Measurements from ENCODE around the gene ZNF280C. TPM values are rescaled to one million over a fixed set of nuclear protein-coding genes. Genes with fewer than 3 reads are reported as not detected.

Gene ZNF280C
- total and polyA plus RNA-seq, 2 donors from 2014 or later = 0.60 to 5.0 TPM

DNA sequence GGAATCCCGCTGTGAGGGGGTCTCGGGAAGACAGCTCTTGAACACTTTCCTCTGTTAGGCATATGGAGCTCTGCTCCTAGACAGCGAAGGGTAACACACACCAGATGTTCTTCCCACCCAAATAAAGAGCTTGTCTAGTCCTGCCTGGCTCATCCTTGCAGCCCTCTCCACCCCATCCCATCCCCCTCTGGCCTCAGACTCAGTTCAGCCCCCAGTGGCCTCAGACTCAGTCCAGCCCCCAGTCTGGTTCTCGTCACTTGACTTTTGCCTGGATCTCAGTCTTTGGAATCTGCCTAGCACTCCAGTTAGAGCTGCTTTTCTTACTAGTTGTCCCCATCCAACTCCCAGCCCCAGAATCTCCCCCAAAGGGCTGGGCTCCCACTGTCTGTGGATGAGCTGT is 82.0 kb downstream of the ZNF280C start:
- Histone ChIP-seq H3K27ac (ENCODE audit: low read depth in 2 of 2, low read length in 2 of 2) (no peak overlapping the region), H3K4me3 (ENCODE audit: low read length in 3 of 3) (no peak overlapping the region), H3K36me3 (ENCODE audit: control insufficient read depth in 2 of 3, insufficient read depth in 3 of 3, low read length in 3 of 3) (no peaks in the 10 kb centered on the region), H3K4me1 (ENCODE audit: control insufficient read depth in 2 of 3, insufficient read depth in 2 of 3, low read depth in 1 of 3, low read length in 3 of 3) (no peaks in the 10 kb centered on the region), H3K27me3 (ENCODE audit: control insufficient read depth, insufficient read depth, low read length) (no peaks in the 10 kb centered on the region), H3K9me3 (ENCODE audit: control insufficient read depth in 2 of 3, insufficient read depth in 1 of 3, low read length in 3 of 3) (no peaks in the 10 kb centered on the region), H3K9ac (ENCODE audit: low read length in 3 of 3) (no peak overlapping the region)
- FAIRE-seq = no peak
- TF ChIP-seq, protein P1, sequence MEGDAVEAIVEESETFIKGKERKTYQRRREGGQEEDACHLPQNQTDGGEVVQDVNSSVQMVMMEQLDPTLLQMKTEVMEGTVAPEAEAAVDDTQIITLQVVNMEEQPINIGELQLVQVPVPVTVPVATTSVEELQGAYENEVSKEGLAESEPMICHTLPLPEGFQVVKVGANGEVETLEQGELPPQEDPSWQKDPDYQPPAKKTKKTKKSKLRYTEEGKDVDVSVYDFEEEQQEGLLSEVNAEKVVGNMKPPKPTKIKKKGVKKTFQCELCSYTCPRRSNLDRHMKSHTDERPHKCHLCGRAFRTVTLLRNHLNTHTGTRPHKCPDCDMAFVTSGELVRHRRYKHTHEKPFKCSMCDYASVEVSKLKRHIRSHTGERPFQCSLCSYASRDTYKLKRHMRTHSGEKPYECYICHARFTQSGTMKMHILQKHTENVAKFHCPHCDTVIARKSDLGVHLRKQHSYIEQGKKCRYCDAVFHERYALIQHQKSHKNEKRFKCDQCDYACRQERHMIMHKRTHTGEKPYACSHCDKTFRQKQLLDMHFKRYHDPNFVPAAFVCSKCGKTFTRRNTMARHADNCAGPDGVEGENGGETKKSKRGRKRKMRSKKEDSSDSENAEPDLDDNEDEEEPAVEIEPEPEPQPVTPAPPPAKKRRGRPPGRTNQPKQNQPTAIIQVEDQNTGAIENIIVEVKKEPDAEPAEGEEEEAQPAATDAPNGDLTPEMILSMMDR (IDR thresholded peaks at IDR 0.05; ENCODE audit: borderline replicate concordance, extremely low read depth, insufficient read depth) = no peak
- DNase-seq = peak in 1 of 5 donors; percentile 36
- intact Hi-C loops (cut with DNase I) = no loop called here

DNA sequence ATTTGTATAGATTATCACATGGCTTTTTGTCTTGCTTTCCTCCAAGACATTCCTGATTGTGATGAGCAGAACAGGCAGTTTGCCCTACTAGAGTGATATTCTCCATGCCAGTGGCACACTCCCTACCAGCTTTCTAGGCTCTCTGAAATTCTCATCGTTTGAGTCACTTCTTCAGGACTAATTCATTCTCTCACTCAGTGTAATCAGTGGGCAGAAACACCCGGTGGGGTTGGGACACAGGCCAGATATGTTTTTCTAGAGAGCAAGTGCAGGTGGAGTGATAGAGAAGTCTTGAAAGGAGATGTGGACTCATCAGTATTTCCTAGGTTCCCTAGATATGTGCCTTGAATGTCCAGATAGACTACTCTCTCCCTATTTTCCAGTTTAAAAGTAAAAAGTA is 83.8 kb downstream of the ZNF280C start:
- Histone ChIP-seq H3K9ac (ENCODE audit: low read length in 3 of 3) (no peak overlapping the region), H3K36me3 (ENCODE audit: control insufficient read depth in 2 of 3, insufficient read depth in 3 of 3, low read length in 3 of 3) (no peaks in the 10 kb centered on the region), H3K4me3 (ENCODE audit: low read length in 3 of 3) (no peak overlapping the region), H3K4me1 (ENCODE audit: control insufficient read depth in 2 of 3, insufficient read depth in 2 of 3, low read depth in 1 of 3, low read length in 3 of 3) (no peaks in the 10 kb centered on the region), H3K27ac (ENCODE audit: low read depth in 2 of 2, low read length in 2 of 2) (no peak overlapping the region), H3K9me3 (ENCODE audit: control insufficient read depth in 2 of 3, insufficient read depth in 1 of 3, low read length in 3 of 3) (no peaks in the 10 kb centered on the region), H3K27me3 (ENCODE audit: control insufficient read depth, insufficient read depth, low read length) (no peaks in the 10 kb centered on the region)
- DNase-seq (no peak), FAIRE-seq (no peak)
- TF ChIP-seq, protein P1 (IDR thresholded peaks at IDR 0.05; ENCODE audit: borderline replicate concordance, extremely low read depth, insufficient read depth) = no peak
- intact Hi-C loops (cut with DNase I) = no loop called here

DNA sequence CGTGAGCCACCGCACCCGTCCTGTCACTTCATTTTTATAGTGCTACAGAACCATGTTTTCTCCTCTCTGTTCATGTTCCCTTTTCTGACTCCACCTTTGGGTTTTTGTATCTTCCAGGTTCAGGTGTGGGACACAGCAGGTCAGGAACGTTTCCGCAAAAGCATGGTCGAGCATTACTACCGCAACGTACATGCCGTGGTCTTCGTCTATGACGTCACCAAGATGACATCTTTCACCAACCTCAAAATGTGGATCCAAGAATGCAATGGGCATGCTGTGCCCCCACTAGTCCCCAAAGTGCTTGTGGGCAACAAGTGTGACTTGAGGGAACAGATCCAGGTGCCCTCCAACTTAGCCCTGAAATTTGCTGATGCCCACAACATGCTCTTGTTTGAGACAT is 84.5 kb downstream of the ZNF280C start:
- Histone ChIP-seq H3K9me3 (ENCODE audit: control insufficient read depth in 2 of 3, insufficient read depth in 1 of 3, low read length in 3 of 3) (no peaks in the 10 kb centered on the region), H3K27ac (ENCODE audit: low read depth in 2 of 2, low read length in 2 of 2) (no peak overlapping the region), H3K4me1 (ENCODE audit: control insufficient read depth in 2 of 3, insufficient read depth in 2 of 3, low read depth in 1 of 3, low read length in 3 of 3) (no peaks in the 10 kb centered on the region), H3K36me3 (ENCODE audit: control insufficient read depth in 2 of 3, insufficient read depth in 3 of 3, low read length in 3 of 3) (no peaks in the 10 kb centered on the region), H3K4me3 (ENCODE audit: low read length in 3 of 3) (no peak overlapping the region), H3K9ac (ENCODE audit: low read length in 3 of 3) (no peak overlapping the region), H3K27me3 (ENCODE audit: control insufficient read depth, insufficient read depth, low read length) (no peaks in the 10 kb centered on the region)
- DNase-seq (no peak), FAIRE-seq (no peak)
- intact Hi-C loops (cut with DNase I) = no loop called here
- TF ChIP-seq, protein P1 (IDR thresholded peaks at IDR 0.05; ENCODE audit: borderline replicate concordance, extremely low read depth, insufficient read depth) = no peak

DNA sequence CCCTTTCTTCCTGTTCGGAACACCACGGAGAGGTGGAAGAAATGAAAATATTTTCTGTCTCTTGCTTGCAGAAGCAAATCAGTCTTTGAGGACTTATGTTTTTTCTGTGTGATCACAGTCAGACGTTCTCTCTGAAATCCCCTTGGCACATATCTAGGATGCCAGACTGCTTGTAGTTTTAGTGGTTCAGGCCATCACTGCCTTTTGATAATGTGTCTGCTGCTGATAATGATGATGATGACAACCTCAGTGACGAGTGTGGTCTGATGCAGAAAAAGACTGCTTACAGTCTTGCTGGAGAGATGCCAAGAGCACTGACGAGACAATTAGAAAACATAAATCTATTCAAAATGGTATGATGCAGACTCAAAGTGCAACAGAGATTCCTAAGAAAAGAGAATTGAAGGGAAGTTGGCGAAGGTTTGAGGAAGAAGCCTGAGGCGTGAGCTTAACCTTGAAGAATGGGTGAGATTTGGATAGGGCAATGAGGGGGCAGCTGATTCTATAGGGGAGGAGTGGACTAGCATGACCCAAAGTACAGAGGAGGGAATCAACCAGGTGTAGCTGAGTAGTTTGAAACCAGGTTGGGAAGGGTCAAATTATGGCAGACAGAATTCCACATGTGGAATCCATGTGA is 89.0 kb downstream of the ZNF280C start:
- Histone ChIP-seq H3K9me3 (ENCODE audit: control insufficient read depth in 2 of 3, insufficient read depth in 1 of 3, low read length in 3 of 3) (no peaks in the 10 kb centered on the region), H3K36me3 (ENCODE audit: control insufficient read depth in 2 of 3, insufficient read depth in 3 of 3, low read length in 3 of 3) (no peaks in the 10 kb centered on the region), H3K9ac (ENCODE audit: low read length in 3 of 3) (no peak overlapping the region), H3K27me3 (ENCODE audit: control insufficient read depth, insufficient read depth, low read length) (no peaks in the 10 kb centered on the region), H3K4me3 (ENCODE audit: low read length in 3 of 3) (no peak overlapping the region), H3K27ac (ENCODE audit: low read depth in 2 of 2, low read length in 2 of 2) (no peak overlapping the region), H3K4me1 (ENCODE audit: control insufficient read depth in 2 of 3, insufficient read depth in 2 of 3, low read depth in 1 of 3, low read length in 3 of 3) (no peaks in the 10 kb centered on the region)
- TF ChIP-seq, protein P1 (IDR thresholded peaks at IDR 0.05; ENCODE audit: borderline replicate concordance, extremely low read depth, insufficient read depth) = no peak
- DNase-seq (no peak), FAIRE-seq (no peak)
- intact Hi-C loops (cut with DNase I) = no loop called here

Measured in kidney (tissue), 14 donors.